ENCODE data around the gene ZNF511.

Gene ZNF511

GRCh38 chr10:133295426-133296320 lies 13.0 kb upstream of the ZNF511 start:
- H3K27ac ChIP-seq (ENCODE audit: low read depth, low read length): no peak overlapping the region
- TF ChIP-seq EZH2phosphoT487 (IDR thresholded peaks at IDR 0.05; ENCODE audit: borderline replicate concordance, low read length) (no peak), CTCF (IDR thresholded peaks at IDR 0.05; ENCODE audit: low read depth, low read length, poor library complexity, severe bottlenecking) (no peak)
- H3K9me2 ChIP-seq (replicated peaks; ENCODE audit: control insufficient read depth, low read length): no peaks in the 10 kb centered on the region
- H3K36me3 ChIP-seq (ENCODE audit: control insufficient read depth, low read length): peaks cover 74% of the 10 kb centered on the region
- no peak overlapping the region for H3K4me3 ChIP-seq (ENCODE audit: low read length)
- no peak overlapping the region for H3K4me2 ChIP-seq (ENCODE audit: low read length)
- H3K9me3 ChIP-seq (ENCODE audit: control insufficient read depth, insufficient read depth, low read length): no peaks in the 10 kb centered on the region
- no peaks in the 10 kb centered on the region for H3K4me1 ChIP-seq (ENCODE audit: control insufficient read depth, low read length)
- no peaks in the 10 kb centered on the region for H3F3A ChIP-seq (ENCODE audit: control insufficient read depth, insufficient read depth)
- no peaks in the 10 kb centered on the region for H3K27me3 ChIP-seq (ENCODE audit: control insufficient read depth, low read length)
- H4K20me1 ChIP-seq (ENCODE audit: control insufficient read depth, insufficient read depth, low read depth, low read length): no peaks in the 10 kb centered on the region
- H3K79me2 ChIP-seq (ENCODE audit: control insufficient read depth, low read length): no peaks in the 10 kb centered on the region

DNA sequence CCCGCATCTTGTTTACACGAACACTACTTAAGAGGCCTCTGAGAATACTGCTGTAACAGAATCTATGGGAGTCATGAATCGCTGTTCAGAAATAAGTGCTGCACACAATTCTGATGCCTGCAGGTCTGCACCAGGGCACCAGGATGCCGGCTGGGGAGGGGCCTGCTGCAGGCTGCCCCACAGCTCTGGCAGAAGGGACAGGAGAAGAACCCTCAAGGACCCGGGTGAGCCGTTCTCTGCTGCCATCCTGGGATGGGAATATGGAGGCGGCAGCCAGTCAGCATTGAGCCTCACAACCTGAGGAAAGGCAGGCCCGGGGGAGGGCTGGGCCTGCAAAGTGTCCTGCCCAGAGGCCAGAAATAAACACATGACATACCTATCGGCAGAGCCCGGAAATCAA lies 11.2 kb upstream of the ZNF511 start:
- H3K79me2 ChIP-seq (ENCODE audit: control insufficient read depth, low read length): peaks cover 1% of the 10 kb centered on the region
- H3K36me3 ChIP-seq (ENCODE audit: control insufficient read depth, low read length): peaks cover 74% of the 10 kb centered on the region
- no peak for TF ChIP-seq CTCF (IDR thresholded peaks at IDR 0.05; ENCODE audit: low read depth, low read length, poor library complexity, severe bottlenecking)
- TF ChIP-seq EZH2phosphoT487 (IDR thresholded peaks at IDR 0.05; ENCODE audit: borderline replicate concordance, low read length): no peak
- H3K4me3 ChIP-seq (ENCODE audit: low read length): no peak overlapping the region
- H3K27me3 ChIP-seq (ENCODE audit: control insufficient read depth, low read length): no peaks in the 10 kb centered on the region
- no peak overlapping the region for H3K27ac ChIP-seq (ENCODE audit: low read depth, low read length)
- H3K4me2 ChIP-seq (ENCODE audit: low read length): no peak overlapping the region
- H3K4me1 ChIP-seq (ENCODE audit: control insufficient read depth, low read length): no peaks in the 10 kb centered on the region
- H3K9me3 ChIP-seq (ENCODE audit: control insufficient read depth, insufficient read depth, low read length): no peaks in the 10 kb centered on the region
- H4K20me1 ChIP-seq (ENCODE audit: control insufficient read depth, insufficient read depth, low read depth, low read length): 0 out of 2 replicates have a peak, but pooled peaks cover 2% of the 10 kb centered on the region
- no peaks in the 10 kb centered on the region for H3F3A ChIP-seq (ENCODE audit: control insufficient read depth, insufficient read depth)
- H3K9me2 ChIP-seq (replicated peaks; ENCODE audit: control insufficient read depth, low read length): no peaks in the 10 kb centered on the region

DNA sequence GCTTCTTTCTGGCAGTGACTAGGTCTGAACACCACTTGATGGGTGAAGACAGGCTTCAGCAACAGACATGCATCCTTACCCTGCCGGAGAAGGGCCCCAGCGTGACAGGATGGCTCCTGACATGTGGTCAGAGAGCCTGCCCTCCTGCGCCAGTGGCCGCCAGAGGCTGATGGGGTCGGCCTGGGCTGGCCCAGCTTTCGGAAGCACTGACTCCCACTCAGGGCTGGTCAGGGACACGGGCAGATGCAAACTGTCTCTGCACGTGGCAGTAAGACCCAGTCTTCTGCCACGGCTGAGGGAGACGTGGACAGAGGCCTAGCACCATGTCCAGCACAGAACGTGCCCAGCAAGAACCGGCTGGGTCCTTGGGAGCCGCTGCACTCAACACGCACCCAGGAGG lies 10.2 kb upstream of the ZNF511 start:
- H3K36me3 ChIP-seq (ENCODE audit: control insufficient read depth, low read length): peaks cover 68% of the 10 kb centered on the region
- H3K9me2 ChIP-seq (replicated peaks; ENCODE audit: control insufficient read depth, low read length): no peaks in the 10 kb centered on the region
- no peak overlapping the region for H3K4me3 ChIP-seq (ENCODE audit: low read length)
- H4K20me1 ChIP-seq (ENCODE audit: control insufficient read depth, insufficient read depth, low read depth, low read length): 0 out of 2 replicates have a peak, but pooled peaks cover 5% of the 10 kb centered on the region
- peaks cover 11% of the 10 kb centered on the region for H3K79me2 ChIP-seq (ENCODE audit: control insufficient read depth, low read length)
- no peaks in the 10 kb centered on the region for H3K4me1 ChIP-seq (ENCODE audit: control insufficient read depth, low read length)
- no peaks in the 10 kb centered on the region for H3K9me3 ChIP-seq (ENCODE audit: control insufficient read depth, insufficient read depth, low read length)
- no peak overlapping the region for H3K4me2 ChIP-seq (ENCODE audit: low read length)
- H3K27ac ChIP-seq (ENCODE audit: low read depth, low read length): no peak overlapping the region
- H3F3A ChIP-seq (ENCODE audit: control insufficient read depth, insufficient read depth): no peaks in the 10 kb centered on the region
- TF ChIP-seq EZH2phosphoT487 (IDR thresholded peaks at IDR 0.05; ENCODE audit: borderline replicate concordance, low read length) (no peak), CTCF (IDR thresholded peaks at IDR 0.05; ENCODE audit: low read depth, low read length, poor library complexity, severe bottlenecking) (no peak)
- H3K27me3 ChIP-seq (ENCODE audit: control insufficient read depth, low read length): no peaks in the 10 kb centered on the region

Data from DOHH2 (cell line).